ENCODE measurements around the gene SPAG17. TPM values are rescaled to one million over a fixed set of nuclear protein-coding genes. Genes with fewer than 3 reads are reported as not detected.

SPAG17 gene
- polyA plus RNA-seq, 3 donors = 6.9 to 14.4 (median 12.6) TPM

GRCh38 chr1:118169016-118169415, 16.0 kb downstream of the SPAG17 start:
- no peak for DNase-seq

GRCh38 chr1:118160806-118161205, 24.2 kb downstream of the SPAG17 start:
- DNase-seq = no peak

- peak; percentile 48 for DNase-seq
Observed at GRCh38 chr1:118159569-118159968, 25.5 kb downstream of the SPAG17 start.

- no peak for DNase-seq
Observed at GRCh38 chr1:118158924-118159323, 26.1 kb downstream of the SPAG17 start.

- no peak for DNase-seq
Observed at GRCh38 chr1:118157506-118157905, 27.5 kb downstream of the SPAG17 start.

GRCh38 chr1:118155106-118155505, 29.9 kb downstream of the SPAG17 start:
- no peak for DNase-seq

GRCh38 chr1:118154220-118154619, 30.8 kb downstream of the SPAG17 start:
- no peak for DNase-seq

- DNase-seq = peak; percentile 60
Observed at GRCh38 chr1:118151312-118151937, 33.6 kb downstream of the SPAG17 start.

- no peak for DNase-seq
Observed at GRCh38 chr1:118149799-118150198, 35.2 kb downstream of the SPAG17 start.

- DNase-seq = no peak
Observed at GRCh38 chr1:118148034-118148433, 37.0 kb downstream of the SPAG17 start.

- DNase-seq = no peak
Observed at GRCh38 chr1:118147522-118147921, 37.5 kb downstream of the SPAG17 start.

- no peak for DNase-seq
Observed at GRCh38 chr1:118145721-118146120, 39.3 kb downstream of the SPAG17 start.

- peak; percentile 28 for DNase-seq
Observed at GRCh38 chr1:118144684-118145083, 40.3 kb downstream of the SPAG17 start.

GRCh38 chr1:118143831-118144230, 41.2 kb downstream of the SPAG17 start:
- no peak for DNase-seq

- no peak for DNase-seq
Observed at GRCh38 chr1:118143121-118143520, 41.9 kb downstream of the SPAG17 start.

- no peak for DNase-seq
Observed at GRCh38 chr1:118142546-118142945, 42.5 kb downstream of the SPAG17 start.

GRCh38 chr1:118137900-118138299, 47.1 kb downstream of the SPAG17 start:
- DNase-seq = no peak

GRCh38 chr1:118136187-118136941, 48.7 kb downstream of the SPAG17 start:
- no peak for DNase-seq

- no peak for DNase-seq
Observed at GRCh38 chr1:118132000-118132399, 53.0 kb downstream of the SPAG17 start.

GRCh38 chr1:118128761-118129160, 56.3 kb downstream of the SPAG17 start:
- no peak for DNase-seq

- no peak for DNase-seq
Observed at GRCh38 chr1:118124064-118124463, 61.0 kb downstream of the SPAG17 start.

GRCh38 chr1:118123116-118123839, 61.8 kb downstream of the SPAG17 start:
- DNase-seq = no peak

Data from renal pelvis (tissue), 4 donors.